HL-60/S4 treated with phorbol 12-myristate 13-acetate at 8.2 ng/mL for 4 days and 3 days (cell line): ENCODE data around the gene MRPL54.
"Not testable (repeated sequence)": the region's sequence is repeated elsewhere in the genome, so short reads cannot be mapped to it uniquely, and the experiment has no call there.

Source experiments
- in situ Hi-C: fragments of 300-500 bp; cut with MboI; formaldehyde crosslinking; loops from 2 replicates; pipeline ENCODE4 v1.15.0; 2022; ENCODE audit warnings: low sequenced_read_pairs

Gene MRPL54

DNA sequence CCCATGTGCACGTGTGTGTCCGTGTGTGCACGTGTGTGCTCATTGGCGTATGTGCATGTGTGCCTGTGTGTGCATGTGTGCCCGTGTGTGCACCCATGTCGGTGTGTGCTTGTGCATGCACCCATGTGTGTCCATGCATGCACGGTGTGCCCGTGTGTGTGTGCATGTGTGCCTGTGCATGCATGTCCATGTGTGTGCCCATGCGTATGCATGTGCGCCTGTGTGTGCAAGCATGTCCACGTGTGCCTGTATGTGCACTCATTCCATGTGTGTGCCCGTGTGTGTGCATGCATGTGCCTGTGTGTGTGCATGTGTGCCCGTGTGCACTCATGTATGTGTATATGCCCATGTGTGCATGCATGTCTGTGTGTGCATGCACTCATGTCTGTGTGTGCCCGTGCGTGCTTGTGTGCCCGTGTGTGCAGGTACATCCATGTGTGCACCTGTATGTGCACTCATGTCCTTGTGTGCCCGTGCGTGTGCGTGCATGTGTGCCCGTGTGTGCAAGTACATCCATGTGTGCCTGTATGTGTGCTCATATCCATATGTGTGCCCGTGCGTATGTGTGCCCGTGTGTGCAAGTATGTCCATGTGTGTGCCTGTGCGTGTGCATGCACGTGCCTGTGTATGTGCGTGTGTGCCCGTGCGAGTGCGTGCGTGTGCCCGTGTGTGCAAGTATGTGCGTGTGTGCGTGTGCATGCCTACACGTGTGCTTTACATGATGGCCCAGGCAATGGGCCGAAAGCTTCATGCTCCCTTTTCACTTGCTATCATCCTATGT lies 45.3 kb downstream of the MRPL54 start:
- in situ Hi-C loops, result no loop called here

DNA sequence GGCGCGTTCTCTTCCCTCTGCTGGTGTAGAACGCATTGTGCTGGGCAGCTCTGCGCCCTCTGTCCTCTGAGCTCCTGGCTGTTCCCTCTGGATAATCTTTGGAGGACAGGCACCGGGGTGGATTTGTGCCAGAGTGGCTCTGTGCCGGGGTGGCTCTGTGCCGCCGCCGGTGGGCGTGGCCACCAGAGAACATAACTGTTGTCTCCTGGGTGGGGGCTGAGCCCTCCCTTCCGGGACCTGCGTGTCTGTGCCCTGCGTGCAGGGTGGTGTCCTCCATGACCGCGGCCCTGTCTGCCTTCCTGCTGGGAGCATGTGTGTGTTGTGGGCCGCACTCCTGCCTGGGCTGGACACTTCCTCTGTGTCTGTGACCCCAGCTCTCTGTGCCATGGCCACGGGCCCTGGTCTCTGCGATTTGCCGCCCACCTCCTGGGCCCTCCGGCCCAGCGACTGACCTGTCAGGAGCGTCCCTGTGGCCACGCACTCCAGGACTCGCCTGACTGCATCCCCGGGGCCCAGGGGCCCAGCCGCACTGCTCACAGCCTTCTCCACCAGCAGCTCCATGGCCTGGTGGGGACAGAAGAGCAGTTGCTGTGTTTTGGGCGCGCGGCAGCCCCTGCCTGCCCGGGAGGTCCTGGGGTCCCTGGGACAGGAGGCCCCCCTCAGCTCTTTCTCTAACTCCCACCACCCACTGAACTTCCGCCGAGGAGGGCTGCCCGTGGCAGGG lies 46.1 kb downstream of the MRPL54 start:
- in situ Hi-C loops, result no loop called here

DNA sequence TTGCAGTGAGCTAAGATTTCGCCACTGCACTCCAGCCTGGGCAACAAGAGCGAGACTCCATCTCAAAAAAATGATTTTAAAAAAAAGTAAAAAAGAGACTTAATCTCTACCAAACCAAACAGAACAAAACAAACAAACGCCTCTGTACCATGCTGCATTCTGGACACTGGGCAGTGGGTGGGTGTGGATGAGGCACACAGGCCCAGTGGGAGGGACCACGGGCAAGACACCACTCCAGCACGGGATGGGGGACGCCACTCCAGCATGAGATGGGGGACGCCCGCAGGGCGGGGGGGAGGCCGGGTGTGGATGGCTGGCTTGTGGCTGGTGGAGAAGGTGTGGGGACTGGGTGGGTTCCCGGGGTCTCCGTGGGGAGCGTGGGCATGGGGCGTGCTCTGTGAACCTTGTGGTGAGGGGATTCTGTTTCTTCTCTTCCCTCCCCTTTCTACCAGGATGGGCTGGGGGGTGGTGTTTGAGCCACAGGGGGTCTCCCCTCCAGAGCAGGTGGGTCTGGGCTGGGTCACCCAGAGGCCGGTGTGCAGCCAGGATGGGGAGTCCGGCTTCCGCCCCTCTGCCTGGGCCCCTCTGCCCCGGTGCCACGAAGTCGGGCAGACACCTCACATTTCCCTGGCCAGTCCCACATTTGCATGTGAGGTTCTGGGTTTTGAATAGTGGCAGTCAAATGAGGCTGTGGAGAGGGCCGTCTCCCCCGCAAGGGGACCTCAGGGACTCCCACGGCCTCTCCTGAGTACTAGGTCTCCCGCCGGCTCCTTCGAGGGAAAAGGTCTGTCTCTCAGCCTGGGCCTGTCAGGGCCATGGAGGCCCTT lies 47.6 kb downstream of the MRPL54 start:
- in situ Hi-C loops, result no loop called here

DNA sequence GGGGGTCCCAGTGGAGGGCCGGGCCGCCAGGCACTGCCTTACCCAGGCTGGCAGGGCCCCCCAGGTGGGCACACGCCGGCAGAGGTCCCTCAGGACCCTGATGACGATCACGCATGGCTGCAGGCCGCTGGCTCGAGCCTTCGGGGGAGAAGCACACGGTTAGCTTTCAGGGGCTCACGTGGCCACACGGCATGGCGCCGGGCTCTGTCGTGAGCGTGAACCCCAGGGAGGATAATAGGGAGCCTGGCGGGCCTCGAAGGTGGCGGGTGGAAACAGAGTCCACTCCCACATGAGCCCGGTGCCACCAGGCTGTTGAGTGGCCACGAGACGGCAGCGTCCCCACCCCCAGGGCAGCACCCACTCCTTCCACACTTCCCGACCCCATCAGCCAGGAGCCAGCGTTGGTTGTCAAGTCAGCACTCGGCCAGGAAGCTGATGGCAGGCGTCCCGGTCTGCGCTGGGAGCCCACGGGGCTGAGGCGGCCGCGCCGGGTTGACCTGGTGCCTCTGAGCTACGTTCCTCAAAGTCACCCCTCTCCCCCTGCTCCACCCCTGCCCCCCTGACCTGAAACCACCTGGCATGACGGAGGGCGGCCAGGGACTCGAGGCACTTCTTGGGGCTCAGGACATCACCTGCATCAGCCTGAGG lies 48.4 kb downstream of the MRPL54 start:
- in situ Hi-C loops, result no loop called here

DNA sequence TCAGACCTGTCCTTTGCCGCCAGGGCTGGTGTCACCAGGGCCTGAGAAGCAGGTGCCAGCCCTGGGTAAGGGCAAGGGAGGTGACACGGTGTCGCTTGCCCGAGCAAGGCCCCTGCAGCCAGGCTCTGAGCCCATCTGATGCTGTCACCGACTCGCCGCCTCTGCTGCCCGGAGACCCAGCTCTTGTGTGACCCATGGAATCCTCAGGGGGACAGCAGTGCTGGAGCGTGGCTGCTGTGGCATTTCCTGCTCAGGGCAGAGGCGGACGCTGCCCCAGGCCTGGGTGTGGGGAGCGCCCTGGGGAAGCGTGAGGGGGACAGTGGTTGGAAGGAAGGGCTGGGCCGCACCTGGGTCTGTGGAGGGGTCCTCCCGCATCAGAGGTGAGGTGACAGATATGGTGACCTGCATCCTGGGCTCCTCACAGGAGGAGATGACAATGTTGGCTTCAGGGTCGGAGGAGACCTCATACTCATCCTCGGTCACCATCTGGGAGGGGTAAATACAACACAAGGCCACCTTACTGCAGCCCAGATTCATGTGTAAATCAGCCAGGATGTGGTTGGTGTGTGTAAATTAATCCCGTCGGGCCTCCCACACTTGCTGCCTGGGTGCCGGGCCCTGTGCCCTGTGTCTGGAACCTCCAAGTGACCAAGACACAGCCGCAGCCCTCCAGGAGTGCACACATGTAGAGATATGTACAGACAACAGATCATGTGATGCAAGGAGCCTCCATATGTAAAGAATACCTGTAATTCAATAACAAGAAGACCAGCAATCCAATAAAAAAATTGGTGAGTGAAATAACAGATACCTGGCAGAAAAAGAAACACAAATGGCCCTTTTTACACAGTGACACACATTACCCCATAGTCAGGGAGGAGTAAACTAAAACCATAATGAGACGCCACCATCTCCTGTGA lies 51.3 kb downstream of the MRPL54 start:
- in situ Hi-C loops, result no loop called here

DNA sequence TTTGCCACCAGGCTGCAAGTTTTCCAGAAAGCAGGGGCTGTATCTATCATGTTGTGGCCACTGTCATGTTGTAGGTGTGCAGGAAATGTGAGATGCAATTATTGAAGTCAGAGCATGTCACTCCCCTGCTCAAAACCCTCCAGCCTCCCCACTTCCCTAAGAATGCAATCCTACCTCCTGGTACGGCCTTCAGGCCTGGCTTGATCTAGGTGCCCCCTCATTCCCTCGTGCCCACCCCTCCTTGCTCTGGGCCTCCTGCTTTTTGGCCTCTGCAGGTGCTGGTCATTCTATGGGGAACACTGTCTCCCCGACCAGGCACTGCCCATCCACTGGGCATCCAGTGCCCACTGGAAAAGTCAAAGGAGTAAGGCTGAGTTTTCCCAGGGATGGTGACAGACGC lies 52.2 kb downstream of the MRPL54 start:
- in situ Hi-C loops, result no loop called here

DNA sequence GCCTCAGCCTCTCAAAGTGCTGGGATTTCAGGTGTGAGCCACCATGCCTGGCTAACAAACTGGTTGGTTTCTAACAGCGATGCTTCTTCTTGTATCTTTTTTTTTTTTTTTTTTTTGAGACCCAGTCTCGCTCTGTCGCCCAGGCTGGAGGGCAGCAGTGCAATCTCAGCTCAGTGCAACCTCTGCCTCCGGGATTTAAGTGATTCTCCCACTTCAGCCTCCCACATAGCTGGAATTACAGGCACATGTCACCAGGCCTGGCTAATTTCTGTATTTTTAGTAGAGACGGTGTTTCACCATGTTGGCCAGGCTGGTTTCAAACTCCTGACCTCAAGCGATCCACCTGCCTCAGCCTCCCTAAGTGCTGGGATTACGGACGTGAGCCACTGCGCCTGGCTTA lies 53.7 kb downstream of the MRPL54 start:
- in situ Hi-C loops, result not testable (repeated sequence)

DNA sequence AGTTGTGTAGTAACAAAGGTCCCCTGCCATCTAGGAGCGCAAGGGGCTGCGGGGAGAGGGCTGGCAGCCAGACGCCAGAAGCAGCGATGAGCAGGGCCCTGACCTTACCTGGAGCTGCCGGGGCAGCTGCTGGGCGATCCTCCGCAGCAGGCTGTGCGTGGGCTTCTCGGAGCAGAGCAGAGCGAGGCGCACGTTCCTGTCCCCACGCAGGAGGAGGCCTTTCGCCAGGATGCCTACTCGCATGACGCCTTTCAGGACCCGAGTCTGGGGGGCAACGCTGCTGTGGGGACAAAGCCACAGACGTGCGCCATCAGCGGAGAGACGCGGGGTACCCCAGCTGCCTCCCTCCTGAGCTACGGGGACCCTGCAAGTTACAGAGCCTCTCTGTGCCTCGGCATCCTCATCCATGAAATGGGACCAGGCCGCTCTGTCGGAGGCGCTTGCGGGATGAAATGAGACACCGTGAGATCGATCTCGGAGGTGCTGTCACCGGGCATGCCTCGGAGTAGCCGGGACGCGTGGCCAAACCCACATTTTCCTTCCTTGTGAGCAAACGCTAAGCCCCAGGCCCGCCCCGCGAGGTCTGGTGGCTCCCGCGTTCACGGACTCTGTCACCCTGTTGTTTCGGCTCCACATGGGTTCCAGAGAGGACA lies 54.2 kb downstream of the MRPL54 start:
- in situ Hi-C loops, result no loop called here
